Activated CD8-positive, alpha-beta T cell treated with anti-CD3 and anti-CD28 coated beads, Interleukin-2, amount 10 ng/mL, durations not matched to agents 7 days and 5 days (primary cell): ENCODE data around the gene RFC2. TPM values are rescaled to one million over a fixed set of nuclear protein-coding genes. Genes with fewer than 3 reads are reported as not detected.
A peak's percentile ranks its signal among the peaks of the same experiment; 100 is the strongest.

Experiments
- ATAC-seq: fragments of 150-1000 bp; cut with Tn5 transposase; one replicate; pipeline ENCODE4 v1.10.0; 2021; ENCODE audit warnings: moderate library complexity
- CTCF ChIA-PET: fragments of 350-600 bp; sonication (Branson Sonifier 250); formaldehyde crosslinking; loops from one replicate; lab custom pipeline; 2021; ENCODE audit warnings: antibody characterized with exemption; lab: Charles Lee
- POLR2A ChIA-PET: fragments of 350-600 bp; sonication (Branson Sonifier 250); formaldehyde crosslinking; loops from one replicate; lab custom pipeline; 2021; ENCODE audit warnings: antibody characterized with exemption; lab: Charles Lee
- DNase-seq: peaks from one replicate; pipeline ENCODE4 v3.0.0-alpha.2; 2020
- H3K27ac Mint-ChIP-seq: one replicate; pipeline ENCODE4 v1.8.0; 2021; ENCODE audit warnings: mild to moderate bottlenecking, mixed read lengths
- H3K27me3 Mint-ChIP-seq: one replicate; pipeline ENCODE4 v1.8.0; 2021; ENCODE audit warnings: low read depth, mixed read lengths
- H3K36me3 Mint-ChIP-seq: one replicate; pipeline ENCODE4 v1.8.0; 2021; ENCODE audit warnings: low read depth, mixed read lengths
- H3K4me1 Mint-ChIP-seq: one replicate; pipeline ENCODE4 v1.8.0; 2021; ENCODE audit warnings: low read depth, mixed read lengths
- H3K4me3 Mint-ChIP-seq: one replicate; pipeline ENCODE4 v1.8.0; 2021; ENCODE audit warnings: mild to moderate bottlenecking, mixed read lengths
- H3K9me3 Mint-ChIP-seq: one replicate; pipeline ENCODE4 v1.8.0; 2022; ENCODE audit warnings: mixed read lengths; ENCODE audit not compliant: insufficient read depth
- total RNA-seq, 2 experiments: library from RNA; stranded (reverse); gene quantifications; one replicate each; pipeline ENCODE4 v1.2.3, GENCODE V29; 2021

Gene RFC2
- total RNA-seq, 2 experiments from 2014 or later, result 69.5 to 76.5 TPM

GRCh38 chr7:74280985-74281384, 26.8 kb upstream of the RFC2 start:
- H3K4me1 Mint-ChIP-seq, result no peaks in the 10 kb centered on the region
- CTCF ChIA-PET, result no interaction called here
- no peaks in the 10 kb centered on the region for H3K9me3 Mint-ChIP-seq
- DNase-seq, result no peak
- no peak overlapping the region for H3K4me3 Mint-ChIP-seq
- H3K27ac Mint-ChIP-seq, result peak overlapping the region; percentile 16
- ATAC-seq, result no peak
- peaks cover 4% of the 10 kb centered on the region for H3K27me3 Mint-ChIP-seq
- no peaks in the 10 kb centered on the region for H3K36me3 Mint-ChIP-seq
- POLR2A ChIA-PET, result no interaction called here

GRCh38 chr7:74277636-74278035, 23.4 kb upstream of the RFC2 start:
- Mint-ChIP-seq H3K27ac (no peak overlapping the region), H3K27me3 (no peaks in the 10 kb centered on the region), H3K9me3 (no peaks in the 10 kb centered on the region), H3K4me3 (no peak overlapping the region), H3K36me3 (no peaks in the 10 kb centered on the region), H3K4me1 (peaks cover 3% of the 10 kb centered on the region)
- ATAC-seq (no peak), DNase-seq (no peak)
- POLR2A ChIA-PET, result no interaction called here
- CTCF ChIA-PET, result no interaction called here

- H3K36me3 Mint-ChIP-seq, result no peaks in the 10 kb centered on the region
- no peak overlapping the region for H3K27ac Mint-ChIP-seq
- no peak overlapping the region for H3K4me3 Mint-ChIP-seq
- peaks cover 18% of the 10 kb centered on the region for H3K4me1 Mint-ChIP-seq
- ATAC-seq (no peak), DNase-seq (no peak)
- no peaks in the 10 kb centered on the region for H3K27me3 Mint-ChIP-seq
- POLR2A ChIA-PET, result no interaction called here
- CTCF ChIA-PET, result interaction anchor here (1.0 to 2.1 kb wide), 6 partner anchors 10 to 127 kb away, joined by 3 to 20 read pairs (median 4); no protein-coding TSS in a partner anchor
- H3K9me3 Mint-ChIP-seq, result no peaks in the 10 kb centered on the region
Measured at GRCh38 chr7:74275401-74275881, 21.2 kb upstream of the RFC2 start.

- ChIA-PET POLR2A (no interaction called here), CTCF (interaction anchor here (0.7 to 1.5 kb wide), 2 partner anchors 15 to 128 kb away, joined by 3 read pairs; no protein-coding TSS in a partner anchor)
- DNase-seq, result peak; percentile 47
- ATAC-seq, result peak; percentile 43
- H3K36me3 Mint-ChIP-seq, result no peaks in the 10 kb centered on the region
- H3K4me3 Mint-ChIP-seq, result no peak overlapping the region
- peaks cover 7% of the 10 kb centered on the region for H3K27me3 Mint-ChIP-seq
- H3K4me1 Mint-ChIP-seq, result peaks cover 23% of the 10 kb centered on the region
- H3K27ac Mint-ChIP-seq, result no peak overlapping the region
- no peaks in the 10 kb centered on the region for H3K9me3 Mint-ChIP-seq
Measured at GRCh38 chr7:74272305-74273038, 18.3 kb upstream of the RFC2 start.

- Mint-ChIP-seq H3K36me3 (no peaks in the 10 kb centered on the region), H3K4me1 (peaks cover 23% of the 10 kb centered on the region), H3K27me3 (peaks cover 8% of the 10 kb centered on the region), H3K27ac (peak overlapping the region; percentile 67), H3K9me3 (no peaks in the 10 kb centered on the region), H3K4me3 (peak overlapping the region; percentile 28)
- POLR2A ChIA-PET, result no interaction called here
- CTCF ChIA-PET, result interaction anchor here (0.7 to 1.5 kb wide), 2 partner anchors 14 to 129 kb away, joined by 3 read pairs; no protein-coding TSS in a partner anchor
- DNase-seq, result no peak
- ATAC-seq, result no peak
Measured at GRCh38 chr7:74271742-74272141, 17.5 kb upstream of the RFC2 start.

- peak; percentile 87 for ATAC-seq
- Mint-ChIP-seq H3K27me3 (peaks cover 13% of the 10 kb centered on the region), H3K4me1 (peaks cover 23% of the 10 kb centered on the region), H3K27ac (no peak overlapping the region), H3K9me3 (no peaks in the 10 kb centered on the region), H3K36me3 (no peaks in the 10 kb centered on the region), H3K4me3 (peak overlapping the region; percentile 80)
- peak; percentile 69 for DNase-seq
- ChIA-PET POLR2A (interaction anchor here (0.7 kb wide), 1 partner anchor 20 kb away, joined by 3 read pairs; no protein-coding TSS in a partner anchor), CTCF (interaction anchor here (1.4 kb wide), 1 partner anchor 19 kb away, joined by 6 read pairs; the partner anchor contains the start of gene CLIP2)
Measured at GRCh38 chr7:74269757-74270277, 15.6 kb upstream of the RFC2 start.

GRCh38 chr7:74267756-74268565, 13.8 kb upstream of the RFC2 start:
- H3K27me3 Mint-ChIP-seq, result peaks cover 13% of the 10 kb centered on the region
- ChIA-PET CTCF (interaction anchor here (1.5 kb wide), 1 partner anchor 62 kb away, joined by 4 read pairs; no protein-coding TSS in a partner anchor), POLR2A (no interaction called here)
- peaks cover 23% of the 10 kb centered on the region for H3K4me1 Mint-ChIP-seq
- H3K27ac Mint-ChIP-seq, result no peak overlapping the region
- DNase-seq, result no peak
- H3K9me3 Mint-ChIP-seq, result no peaks in the 10 kb centered on the region
- ATAC-seq, result no peak
- no peak overlapping the region for H3K4me3 Mint-ChIP-seq
- H3K36me3 Mint-ChIP-seq, result no peaks in the 10 kb centered on the region

GRCh38 chr7:74266191-74266963, 12.2 kb upstream of the RFC2 start:
- ChIA-PET POLR2A (no interaction called here), CTCF (interaction anchor here (1.4 kb wide), 1 partner anchor 60 kb away, joined by 3 read pairs; no protein-coding TSS in a partner anchor)
- ATAC-seq (no peak), DNase-seq (no peak)
- Mint-ChIP-seq H3K4me3 (no peak overlapping the region), H3K9me3 (no peaks in the 10 kb centered on the region), H3K4me1 (peaks cover 8% of the 10 kb centered on the region), H3K36me3 (no peaks in the 10 kb centered on the region), H3K27me3 (peaks cover 13% of the 10 kb centered on the region), H3K27ac (no peak overlapping the region)

GRCh38 chr7:74263399-74264120, 9.4 kb upstream of the RFC2 start:
- ChIA-PET POLR2A (interaction anchor here (0.5 kb wide), 1 partner anchor 187 kb away, joined by 3 read pairs; no protein-coding TSS in a partner anchor), CTCF (no interaction called here)
- H3K9me3 Mint-ChIP-seq, result no peaks in the 10 kb centered on the region
- H3K27me3 Mint-ChIP-seq, result peaks cover 11% of the 10 kb centered on the region
- H3K27ac Mint-ChIP-seq, result no peak overlapping the region
- peaks cover 2% of the 10 kb centered on the region for H3K4me1 Mint-ChIP-seq
- H3K36me3 Mint-ChIP-seq, result no peaks in the 10 kb centered on the region
- no peak for ATAC-seq
- no peak for DNase-seq
- no peak overlapping the region for H3K4me3 Mint-ChIP-seq

- no peak for DNase-seq
- Mint-ChIP-seq H3K36me3 (no peaks in the 10 kb centered on the region), H3K9me3 (no peaks in the 10 kb centered on the region), H3K4me3 (no peak overlapping the region), H3K27me3 (peaks cover 9% of the 10 kb centered on the region), H3K4me1 (peaks cover 2% of the 10 kb centered on the region), H3K27ac (no peak overlapping the region)
- POLR2A ChIA-PET, result no interaction called here
- no peak for ATAC-seq
- CTCF ChIA-PET, result no interaction called here
Measured at GRCh38 chr7:74262639-74263398, 8.6 kb upstream of the RFC2 start.
